GM03348 (cell line): Measurements from ENCODE around the gene EVA1C.

Experiments
- DNase-seq: peaks from one replicate; pipeline ENCODE4 v3.0.0; 2012; ENCODE audit warnings: low spot score

Gene EVA1C

GRCh38 chr21:32562426-32562825 is 149.9 kb downstream of the EVA1C start:
- peak; percentile 23 for DNase-seq

DNA sequence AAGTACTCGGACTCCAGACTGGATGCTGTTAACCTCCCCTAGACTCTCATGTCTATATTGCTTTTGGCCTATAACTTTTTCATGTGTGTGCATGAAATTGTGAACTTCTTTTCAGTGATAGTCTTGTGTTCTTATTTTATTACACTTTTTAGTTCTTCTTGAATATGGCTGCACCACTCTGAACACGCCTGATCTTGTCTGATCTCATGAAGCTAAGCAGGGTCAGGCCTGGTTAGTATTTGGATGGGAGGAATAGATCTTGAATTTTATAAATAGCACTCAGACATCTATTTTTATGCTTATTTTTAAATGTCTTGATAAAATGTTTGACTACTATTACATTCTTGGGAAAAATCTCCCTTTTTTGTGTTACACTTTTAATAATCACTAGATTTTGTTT is 150.4 kb downstream of the EVA1C start:
- DNase-seq = no peak
